ENCODE data around the gene SCO2.

GRCh38 chr22:50505276-50505775 is 20.1 kb downstream of the SCO2 start:
- TF ChIP-seq POLR2A (IDR thresholded peaks at IDR 0.05; ENCODE audit: low read depth, low read length), result no peak
- no peak for TF ChIP-seq TAF1 (IDR thresholded peaks at IDR 0.05; ENCODE audit: borderline replicate concordance, low read depth, low read length)
- TF ChIP-seq POLR2AphosphoS5 (IDR thresholded peaks at IDR 0.05; ENCODE audit: low read depth, low read length), result no peak
